ENCODE data around the gene AGMO. TPM values are rescaled to one million over a fixed set of nuclear protein-coding genes. Genes with fewer than 3 reads are reported as not detected.

The AGMO gene
- polyA plus RNA-seq, 2 of the 4 experiments (the other 2 are of a cell fraction) = 2.6 to 7.9 TPM

GRCh38 chr7:15439853-15440252, 122.0 kb downstream of the AGMO start:
- 12% methylated on average over 2 of the region's 2 CpGs for WGBS (ENCODE audit: missing lambda C conversion rate)
- no peak overlapping the region for H3K27ac ChIP-seq
- CTCF ChIA-PET = no interaction called here
- FAIRE-seq = no peak
- POLR2A ChIA-PET = no interaction called here
- H3K4me2 ChIP-seq = no peak overlapping the region
- no peak for DNase-seq (ENCODE audit: low read depth in 1 of 2, low spot score in 1 of 2)
- no peak overlapping the region for H3K4me3 ChIP-seq
- no peak for ATAC-seq
- H3K9me3 ChIP-seq = no peaks in the 10 kb centered on the region
- TF ChIP-seq HOXB5 (CRISPR knock-in tag; IDR thresholded peaks at IDR 0.05) (no peak), FOSB (CRISPR knock-in tag; IDR thresholded peaks at IDR 0.05) (no peak), ATOH8 (CRISPR knock-in tag; IDR thresholded peaks at IDR 0.05; ENCODE audit: low read depth) (no peak), ZSCAN20 (CRISPR knock-in tag; IDR thresholded peaks at IDR 0.05) (no peak), ELK1 (IDR thresholded peaks at IDR 0.05; ENCODE audit: low read depth, low read length) (no peak), BHLHE40 (IDR thresholded peaks at IDR 0.05; ENCODE audit: low read depth, low read length) (no peak)
- H3K4me1 ChIP-seq = no peaks in the 10 kb centered on the region

GRCh38 chr7:15433151-15433550, 128.7 kb downstream of the AGMO start:
- ChIA-PET POLR2A (no interaction called here), CTCF (interaction anchor here (2.4 kb wide), 1 partner anchor 10 kb away, joined by 8 read pairs; no protein-coding TSS in a partner anchor)
- Histone ChIP-seq H3K4me1 (no peaks in the 10 kb centered on the region), H3K4me2 (no peak overlapping the region), H3K27ac (no peak overlapping the region), H3K4me3 (no peak overlapping the region), H3K9me3 (no peaks in the 10 kb centered on the region)
- no peak for ATAC-seq
- FAIRE-seq = no peak
- 10% methylated on average over 1 of the region's 1 CpG for WGBS (ENCODE audit: missing lambda C conversion rate)
- TF ChIP-seq ELK1 (IDR thresholded peaks at IDR 0.05; ENCODE audit: low read depth, low read length) (no peak), REST (IDR thresholded peaks at IDR 0.05) (no peak), PBX3 (IDR thresholded peaks at IDR 0.05) (no peak), ZNF302 (CRISPR knock-in tag; IDR thresholded peaks at IDR 0.05) (no peak)
- DNase-seq (ENCODE audit: low read depth in 1 of 2, low spot score in 1 of 2) = no peak

GRCh38 chr7:15430911-15431310, 130.9 kb downstream of the AGMO start:
- CTCF ChIA-PET = no interaction called here

GRCh38 chr7:15430191-15430590, 131.6 kb downstream of the AGMO start:
- H3K4me3 ChIP-seq = no peak overlapping the region
- WGBS (ENCODE audit: missing lambda C conversion rate) = 46% methylated on average over 2 of the region's 2 CpGs
- DNase-seq (ENCODE audit: low read depth in 1 of 2, low spot score in 1 of 2) (no peak), FAIRE-seq (no peak), ATAC-seq (no peak)
- H3K4me2 ChIP-seq = no peak overlapping the region
- ChIA-PET POLR2A (no interaction called here), CTCF (no interaction called here)
- H3K27ac ChIP-seq = no peak overlapping the region
- H3K4me1 ChIP-seq = no peaks in the 10 kb centered on the region
- no peaks in the 10 kb centered on the region for H3K9me3 ChIP-seq
- TF ChIP-seq PHF8 (IDR thresholded peaks at IDR 0.05; ENCODE audit: borderline replicate concordance, low read depth) (no peak), ZC3H11A (IDR thresholded peaks at IDR 0.05) (no peak), SREBF2 (IDR thresholded peaks at IDR 0.05) (no peak), KDM1A (IDR thresholded peaks at IDR 0.05; ENCODE audit: low read depth) (no peak), RFX5 (IDR thresholded peaks at IDR 0.05) (no peak), RNF2 (IDR thresholded peaks at IDR 0.05; ENCODE audit: borderline replicate concordance, low read depth) (no peak), FOSL2 (IDR thresholded peaks at IDR 0.05) (no peak), FOSL2 (CRISPR knock-in tag; IDR thresholded peaks at IDR 0.05) (no peak), SMC3 (IDR thresholded peaks at IDR 0.05) (no peak), HOXB5 (CRISPR knock-in tag; IDR thresholded peaks at IDR 0.05) (no peak), TP53 (CRISPR knock-in tag; IDR thresholded peaks at IDR 0.05) (no peak), RAD21 (conservative IDR thresholded peaks at IDR 0.05 in 1 of 2, IDR thresholded peaks at IDR 0.05 in 1 of 2) (no peak), USF2 (IDR thresholded peaks at IDR 0.05) (no peak), HDAC2 (IDR thresholded peaks at IDR 0.05) (no peak), JUNB (IDR thresholded peaks at IDR 0.05) (no peak)

More at GRCh38 chr7:15430911-15431310, 130.9 kb downstream of the AGMO start:
- ATAC-seq (no peak), DNase-seq (ENCODE audit: low read depth in 1 of 2, low spot score in 1 of 2) (no peak), FAIRE-seq (no peak)
- no peak for TF ChIP-seq RAD21 (conservative IDR thresholded peaks at IDR 0.05 in 1 of 2, IDR thresholded peaks at IDR 0.05 in 1 of 2)
- no peak for TF ChIP-seq CEBPB (IDR thresholded peaks at IDR 0.05)
- WGBS (ENCODE audit: missing lambda C conversion rate) = 48% methylated on average over 1 of the region's 1 CpG
- no peak overlapping the region for H3K4me2 ChIP-seq
- no peak overlapping the region for H3K4me3 ChIP-seq
- H3K4me1 ChIP-seq = no peaks in the 10 kb centered on the region
- POLR2A ChIA-PET = no interaction called here
- no peaks in the 10 kb centered on the region for H3K9me3 ChIP-seq
- no peak overlapping the region for H3K27ac ChIP-seq
